Keratinocyte (primary cell): Measurements from ENCODE around the gene FAXC. TPM values are rescaled to one million over a fixed set of nuclear protein-coding genes. Genes with fewer than 3 reads are reported as not detected.
A peak's percentile ranks its signal among the peaks of the same experiment; 100 is the strongest.

Experiments
- DNase-seq: peaks from one replicate; pipeline ENCODE4 v3.0.0-alpha.2; 2011; ENCODE audit warnings: low read depth, missing footprints, low spot score
- FAIRE-seq: peaks from 2 replicates; lab custom pipeline; 2011; peaks lifted over from hg19 to GRCh38; lab: Jason Lieb, UNC
- H2AFZ ChIP-seq: 2 replicates; pipeline ENCODE4 v1.6.0; 2012; ENCODE audit warnings: low read length, control low read depth, inconsistent platforms; ENCODE audit not compliant: control insufficient read depth
- H3K27ac ChIP-seq: 2 replicates; pipeline ENCODE4 v1.5.1; 2011; ENCODE audit warnings: low read length; ENCODE audit not compliant: control insufficient read depth, insufficient read depth
- H3K27me3 ChIP-seq: 3 replicates; pipeline ENCODE4 v1.6.0; 2011; ENCODE audit warnings: low read length; ENCODE audit not compliant: control insufficient read depth, insufficient read depth; ENCODE audit errors: extremely low read depth
- H3K36me3 ChIP-seq, 2 experiments: 2 replicates in 1 of 2; 3 replicates in 1 of 2; pipeline ENCODE4 v1.5.1; 2011; ENCODE audit warnings: low read length in 2 of 2, mild to moderate bottlenecking in 1 of 2; ENCODE audit not compliant: control insufficient read depth in 2 of 2, insufficient read depth in 2 of 2; ENCODE audit errors: extremely low read depth in 1 of 2
- H3K4me1 ChIP-seq: 3 replicates; pipeline ENCODE4 v1.5.1; 2011; ENCODE audit warnings: low read length; ENCODE audit not compliant: control insufficient read depth, insufficient read depth; ENCODE audit errors: extremely low read depth
- H3K4me2 ChIP-seq: 3 replicates; pipeline ENCODE4 v1.6.0; 2011; ENCODE audit warnings: low read depth, low read length; ENCODE audit not compliant: control insufficient read depth, insufficient read depth; ENCODE audit errors: extremely low read depth
- H3K4me3 ChIP-seq, 3 experiments: fragments of 200-600 bp in 1 of 3; sonication (generic) in 1 of 3; 2 replicates in 2 of 3; 3 replicates in 1 of 3; pipeline ENCODE4 v1.5.1; 2011 to 2016; ENCODE audit warnings: low read length in 3 of 3, mild to moderate bottlenecking in 3 of 3, control low read depth in 2 of 3, inconsistent platforms in 1 of 3, low read depth in 1 of 3, mixed read lengths in 1 of 3, mixed run types in 1 of 3, moderate library complexity in 1 of 3; ENCODE audit not compliant: control insufficient read depth in 2 of 3, insufficient read depth in 2 of 3; ENCODE audit errors: extremely low read depth in 1 of 3
- H3K79me2 ChIP-seq: 2 replicates; pipeline ENCODE4 v1.6.0; 2012; ENCODE audit warnings: low read length; ENCODE audit not compliant: control insufficient read depth, insufficient read depth
- H3K9ac ChIP-seq: 3 replicates; pipeline ENCODE4 v1.6.0; 2011; ENCODE audit warnings: low read length; ENCODE audit not compliant: control insufficient read depth, insufficient read depth; ENCODE audit errors: extremely low read depth
- H3K9me1 ChIP-seq: 3 replicates; pipeline ENCODE4 v1.6.0; 2011; ENCODE audit warnings: low read length; ENCODE audit not compliant: control insufficient read depth, insufficient read depth; ENCODE audit errors: extremely low read depth
- H3K9me3 ChIP-seq: 2 replicates; pipeline ENCODE4 v1.5.1; 2012; ENCODE audit warnings: low read depth, low read length; ENCODE audit not compliant: control insufficient read depth
- H4K20me1 ChIP-seq: 3 replicates; pipeline ENCODE4 v1.6.0; 2011; ENCODE audit warnings: low read length; ENCODE audit not compliant: control insufficient read depth, insufficient read depth; ENCODE audit errors: extremely low read depth
- CTCF ChIP-seq, 3 experiments: IDR thresholded peaks in 1 of 3; conservative IDR thresholded peaks in 1 of 3; optimal IDR thresholded peaks in 1 of 3; 2 replicates in 2 of 3; 3 replicates in 1 of 3; pipeline versions ENCODE3 to v1.5.1; 2011; ENCODE audit warnings: low read length in 3 of 3, mild to moderate bottlenecking in 3 of 3, moderate library complexity in 2 of 3, control low read depth in 1 of 3, inconsistent platforms in 1 of 3; ENCODE audit not compliant: insufficient read depth in 2 of 3; ENCODE audit errors: extremely low read depth in 1 of 3
- EZH2 ChIP-seq: IDR thresholded peaks from one replicate; pipeline ENCODE4 v1.6.1; 2012; ENCODE audit warnings: inconsistent platforms, mild to moderate bottlenecking, low read length, moderate library complexity
- dilution Hi-C: fragments of 300-500 bp; cut with MboI; formaldehyde crosslinking; loops from one replicate; pipeline ENCODE4 v1.7.0; 2020; ENCODE audit warnings: low sequenced_read_pairs; ENCODE audit not compliant: extremely low pct_ligation_motif_present
- polyA minus RNA-seq, 3 experiments: library from RNA; depleted of rRNA, polyadenylated mRNA; stranded (reverse); fragments of >200 nt; gene quantifications; 1 replicate in 1 of 3; 2 replicates in 1 of 3; 3 replicates in 1 of 3; pipeline ENCODE4 v1.2.3, GENCODE V29; 2011
- polyA plus RNA-seq, 5 experiments: library from polyadenylated mRNA; depleted of rRNA in 3 of 5; stranded (reverse) in 3 of 5; stranded (forward) in 1 of 5; unstranded in 1 of 5; fragments of >200 nt; gene quantifications; 1 replicate in 1 of 5; 2 replicates in 3 of 5; 3 replicates in 1 of 5; pipeline versions ENCODE4 v1.2.1 to v1.2.3, GENCODE V29; 2011 to 2012; ENCODE audit warnings: missing spikeins in 2 of 5, low read depth in 1 of 5, low replicate concordance in 1 of 5

Gene FAXC
- polyA plus RNA-seq (4.0 to 8.3 TPM (median 8.0 TPM) in 3 replicates), polyA minus RNA-seq (3.7 to 9.6 TPM (median 4.2 TPM) in 3 replicates)
- 0.20 TPM for polyA plus RNA-seq (2011; ENCODE audit: low read depth)
- polyA plus RNA-seq (2011; cell fraction: cytosol; rRNA removed) = 5.1 and 5.7 TPM in 2 replicates
- polyA plus RNA-seq (2011; cell fraction: nucleus; rRNA removed) = 6.2 and 6.5 TPM in 2 replicates
- polyA plus RNA-seq (2012; ENCODE audit: low replicate concordance) = 0.35 and 5.0 TPM in 2 replicates
- polyA minus RNA-seq (2011; cell fraction: cytosol; rRNA and poly(A)+ RNA removed) = 2.9 TPM
- 1.7 and 1.9 TPM in 2 replicates for polyA minus RNA-seq (2011; cell fraction: nucleus; rRNA and poly(A)+ RNA removed)

- Histone ChIP-seq H3K4me3 (peak within 1 kb of the TSS; percentile 51 to 81 (median 79)), H3K27ac (peak within 1 kb of the TSS; percentile 20), H3K9me1 (no peaks in the 10 kb centered on the region), H3K9me3 (no peaks in the 10 kb centered on the region), H3K4me2 (peak within 1 kb of the TSS; percentile 96), H3K79me2 (no peaks in the 10 kb centered on the region), H4K20me1 (no peaks in the 10 kb centered on the region), H3K27me3 (peaks cover 3% of the 10 kb centered on the region), H3K9ac (peak within 1 kb of the TSS; percentile 69), H2AFZ (peak within 1 kb of the TSS; percentile 87), H3K4me1 (peaks cover 13% of the 10 kb centered on the region), H3K36me3 (no peaks in the 10 kb centered on the region)
- DNase-seq = no peak
- dilution Hi-C loops = no loop called here
- peak; percentile 48 for FAIRE-seq
- TF ChIP-seq EZH2 = no peak
- peak in 2 of 3 experiments; percentile 19 to 45 for TF ChIP-seq CTCF (optimal IDR thresholded peaks at IDR 0.05 in 1 of 3, IDR thresholded peaks at IDR 0.05 in 1 of 3, conservative IDR thresholded peaks at IDR 0.05 in 1 of 3; ENCODE audit: extremely low read depth in 1 of 3, insufficient read depth in 2 of 3, low read length in 3 of 3)
Measured at GRCh38 chr6:99349171-99350141, at the start of gene FAXC. Gene FAXC (minus strand): TSS chr6:99349674. CDS start chr6:99349372, 302 bp downstream.

GRCh38 chr6:99397287-99397686 lies 47.8 kb upstream of the FAXC start:
- FAIRE-seq (no peak), DNase-seq (no peak)
- Histone ChIP-seq H3K36me3 (peaks cover 4 to 5% of the 10 kb centered on the region in 2 experiments), H4K20me1 (no peaks in the 10 kb centered on the region), H3K4me1 (peaks cover 3% of the 10 kb centered on the region), H3K27ac (no peak overlapping the region), H3K9ac (no peak overlapping the region), H3K9me1 (no peaks in the 10 kb centered on the region), H2AFZ (no peak overlapping the region), H3K79me2 (peaks cover 2% of the 10 kb centered on the region), H3K4me3 (no peak overlapping the region), H3K27me3 (no peaks in the 10 kb centered on the region), H3K9me3 (no peaks in the 10 kb centered on the region), H3K4me2 (no peak overlapping the region)
- TF ChIP-seq EZH2 = no peak
- TF ChIP-seq CTCF (optimal IDR thresholded peaks at IDR 0.05 in 1 of 3, IDR thresholded peaks at IDR 0.05 in 1 of 3, conservative IDR thresholded peaks at IDR 0.05 in 1 of 3; ENCODE audit: extremely low read depth in 1 of 3, insufficient read depth in 2 of 3, low read length in 3 of 3) = no peak
- dilution Hi-C loops = no loop called here
